ENCODE measurements around the gene ASTN1.

GRCh38 chr1:177128665-177129281 lies 35.7 kb downstream of the ASTN1 start:
- no peak for TF ChIP-seq CTCF (IDR thresholded peaks at IDR 0.05)
- TF ChIP-seq FOXM1 (IDR thresholded peaks at IDR 0.05; ENCODE audit: low read depth) = no peak
- TF ChIP-seq ZBTB33 (IDR thresholded peaks at IDR 0.05; ENCODE audit: borderline replicate concordance, low read depth) = no peak
- no peak for TF ChIP-seq NFIC (IDR thresholded peaks at IDR 0.05; ENCODE audit: borderline replicate concordance)
- no peak for TF ChIP-seq POLR2AphosphoS5 (IDR thresholded peaks at IDR 0.05; ENCODE audit: low read depth, low read length)
